ENCODE data around the gene MEOX1.
"Not testable (repeated sequence)": the region's sequence is repeated elsewhere in the genome, so short reads cannot be mapped to it uniquely, and the experiment has no call there.

Gene MEOX1

GRCh38 chr17:43609613-43610385 is 51.9 kb downstream of the MEOX1 start:
- H3K27ac ChIP-seq = no peak overlapping the region
- H3K4me3 ChIP-seq = no peak overlapping the region
- TF ChIP-seq CTCF (IDR thresholded peaks at IDR 0.05) = no peak
- no peak for DNase-seq (ENCODE audit: low spot score)

GRCh38 chr17:43608313-43608712 is 53.4 kb downstream of the MEOX1 start:
- Histone ChIP-seq H3K4me3 (no peak overlapping the region), H3K27ac (no peak overlapping the region)
- TF ChIP-seq CTCF (IDR thresholded peaks at IDR 0.05) = no peak
- DNase-seq (ENCODE audit: low spot score) = no peak

GRCh38 chr17:43604549-43604948 is 57.2 kb downstream of the MEOX1 start:
- no peak overlapping the region for H3K4me3 ChIP-seq
- TF ChIP-seq CTCF (IDR thresholded peaks at IDR 0.05) = no peak
- DNase-seq (ENCODE audit: low spot score) = no peak
- H3K27ac ChIP-seq = no peak overlapping the region

- no peak overlapping the region for H3K27ac ChIP-seq
- TF ChIP-seq CTCF (IDR thresholded peaks at IDR 0.05) = no peak
- DNase-seq (ENCODE audit: low spot score) = no peak
- H3K4me3 ChIP-seq = no peak overlapping the region
Measured at GRCh38 chr17:43603321-43603720, 58.4 kb downstream of the MEOX1 start.

GRCh38 chr17:43602556-43602955 is 59.2 kb downstream of the MEOX1 start:
- H3K4me3 ChIP-seq; H3K27ac ChIP-seq; DNase-seq (ENCODE audit: low spot score): not testable (repeated sequence)

GRCh38 chr17:43601280-43602039 is 60.3 kb downstream of the MEOX1 start:
- TF ChIP-seq CTCF (IDR thresholded peaks at IDR 0.05) = no peak
- no peak overlapping the region for H3K4me3 ChIP-seq
- peak overlapping the region; percentile 30 to 37 for H3K27ac ChIP-seq
- DNase-seq (ENCODE audit: low spot score) = no peak

GRCh38 chr17:43599835-43600234 is 61.9 kb downstream of the MEOX1 start:
- TF ChIP-seq CTCF (IDR thresholded peaks at IDR 0.05) = no peak
- no peak for DNase-seq (ENCODE audit: low spot score)
- Histone ChIP-seq H3K4me3 (no peak overlapping the region), H3K27ac (no peak overlapping the region)
